Effector CD4-positive, alpha-beta T cell (primary cell): ENCODE results near the gene NOD2.
A peak's percentile ranks its signal among the peaks of the same experiment; 100 is the strongest.

ENCODE experiments used
- DNase-seq: peaks from one replicate; pipeline ENCODE4 v3.0.0-alpha.2; 2020

NOD2 gene

DNA sequence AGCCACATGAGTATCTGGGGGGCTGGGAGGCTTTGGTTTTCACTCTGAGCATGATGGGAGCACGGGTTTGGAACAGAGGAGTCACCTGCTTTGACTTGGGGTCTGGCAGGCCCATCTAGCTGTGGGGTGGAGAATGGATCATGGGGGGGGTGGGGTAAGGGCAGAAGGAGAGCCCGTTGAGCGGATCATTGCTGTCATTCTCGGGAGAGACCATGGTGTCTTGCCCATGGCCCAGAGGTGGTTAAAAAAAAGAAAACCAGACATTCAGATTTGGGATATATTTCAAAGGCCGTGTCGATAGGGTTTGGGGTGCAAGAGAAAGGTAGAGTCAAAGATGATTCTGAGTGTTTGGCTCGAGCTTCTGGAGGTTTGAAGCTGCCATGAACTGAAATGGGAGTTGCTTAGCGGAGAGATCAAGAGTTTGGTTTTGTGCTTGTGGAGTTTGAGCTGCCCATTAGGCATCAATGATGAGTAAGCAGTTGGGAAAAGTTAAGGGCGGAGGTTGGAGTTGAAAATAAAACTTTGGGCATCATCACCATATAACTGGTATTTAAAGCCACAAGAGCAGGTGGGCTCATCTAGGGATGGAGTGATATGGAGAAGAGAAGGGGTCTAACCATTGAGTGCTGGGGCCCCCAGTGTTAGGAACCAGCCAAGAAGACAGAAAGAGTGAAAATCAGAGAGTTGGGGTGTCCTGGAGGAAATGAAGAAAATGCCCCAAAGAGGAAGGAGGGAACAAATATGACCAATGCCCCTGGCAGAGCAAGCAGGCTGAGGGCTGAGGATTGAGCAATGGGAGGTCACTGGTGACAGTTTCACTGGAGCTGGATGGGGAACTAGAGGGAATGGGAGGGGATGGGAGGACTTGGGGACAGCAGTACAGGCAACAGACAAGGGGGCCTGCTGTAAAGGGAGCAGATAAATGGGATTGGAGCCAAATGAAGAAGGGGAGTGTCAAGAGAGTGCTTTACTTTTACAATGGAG is 1.9 kb downstream of the NOD2 start:
- no peak for DNase-seq

DNA sequence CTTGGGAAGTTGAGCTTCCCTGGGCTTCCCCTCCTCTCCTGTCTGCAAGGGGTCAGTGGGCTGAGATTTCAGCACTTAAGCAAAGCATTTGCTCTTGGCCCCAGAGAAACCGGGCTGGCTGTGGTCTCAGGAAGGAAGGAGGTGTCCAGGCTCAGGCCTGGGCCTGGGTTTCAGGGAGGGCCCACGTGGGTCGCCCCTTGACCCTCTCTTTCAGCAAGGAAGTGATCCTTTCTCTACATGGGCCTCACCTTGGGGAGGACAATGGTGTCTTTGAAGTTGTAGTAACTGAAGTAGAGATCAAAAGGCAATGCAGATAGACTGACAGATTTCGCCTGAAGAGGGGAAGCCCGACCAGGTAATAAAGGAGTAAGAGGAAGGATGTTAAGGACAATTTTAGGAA is 2.7 kb downstream of the NOD2 start:
- DNase-seq: no peak

DNA sequence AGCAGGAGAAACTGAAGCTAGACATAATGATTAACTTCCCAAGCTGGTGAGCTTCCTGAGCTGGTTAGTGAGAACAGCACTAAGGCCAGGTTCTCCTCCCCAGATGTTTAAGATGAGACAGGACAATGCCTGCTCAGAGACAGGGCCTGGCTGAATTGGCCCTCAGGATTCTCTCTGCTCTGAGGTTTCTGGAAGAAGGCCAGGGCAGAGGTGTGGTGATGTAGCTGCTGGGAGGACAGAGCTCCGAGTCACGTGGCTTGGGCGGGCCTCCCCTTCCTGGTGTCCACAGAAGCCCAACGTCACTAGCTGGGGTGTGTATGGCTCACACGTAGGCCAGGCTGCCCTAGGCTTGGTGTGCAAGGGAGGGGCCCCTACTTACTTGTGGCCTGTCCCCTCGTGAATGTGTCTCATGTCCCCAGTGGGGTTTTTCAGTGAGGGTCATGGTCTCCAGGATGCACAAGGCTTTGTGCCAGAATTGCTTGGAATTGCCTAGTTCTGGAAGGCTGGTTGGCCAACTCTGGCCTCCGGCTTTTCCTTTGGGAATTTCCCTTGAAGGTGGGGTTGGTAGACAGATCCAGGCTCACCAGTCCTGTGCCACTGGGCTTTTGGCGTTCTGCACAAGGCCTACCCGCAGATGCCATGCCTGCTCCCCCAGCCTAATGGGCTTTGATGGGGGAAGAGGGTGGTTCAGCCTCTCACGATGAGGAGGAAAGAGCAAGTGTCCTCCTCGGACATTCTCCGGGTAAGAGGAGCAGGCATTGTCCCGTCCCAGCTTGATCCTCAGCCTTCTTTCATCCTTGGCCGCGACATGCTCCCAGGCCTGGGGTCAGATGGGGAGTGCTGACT is 3.4 kb downstream of the NOD2 start:
- peak; percentile 46 for DNase-seq

DNA sequence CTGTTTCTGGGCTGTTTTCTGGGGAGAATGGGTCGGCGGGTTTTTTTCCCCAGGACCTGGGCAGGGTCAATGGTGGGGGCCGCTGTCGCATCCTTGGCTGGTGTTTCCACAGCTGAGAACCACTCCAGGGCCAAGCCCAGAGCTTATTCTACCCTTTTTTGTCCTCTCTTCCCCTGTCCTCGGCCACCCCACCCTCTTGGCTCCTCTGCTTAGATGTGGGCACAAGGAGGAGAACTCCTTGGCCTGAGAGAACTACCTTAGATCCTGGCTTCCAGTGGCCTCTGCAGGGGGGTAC is 4.0 kb downstream of the NOD2 start:
- no peak for DNase-seq

DNA sequence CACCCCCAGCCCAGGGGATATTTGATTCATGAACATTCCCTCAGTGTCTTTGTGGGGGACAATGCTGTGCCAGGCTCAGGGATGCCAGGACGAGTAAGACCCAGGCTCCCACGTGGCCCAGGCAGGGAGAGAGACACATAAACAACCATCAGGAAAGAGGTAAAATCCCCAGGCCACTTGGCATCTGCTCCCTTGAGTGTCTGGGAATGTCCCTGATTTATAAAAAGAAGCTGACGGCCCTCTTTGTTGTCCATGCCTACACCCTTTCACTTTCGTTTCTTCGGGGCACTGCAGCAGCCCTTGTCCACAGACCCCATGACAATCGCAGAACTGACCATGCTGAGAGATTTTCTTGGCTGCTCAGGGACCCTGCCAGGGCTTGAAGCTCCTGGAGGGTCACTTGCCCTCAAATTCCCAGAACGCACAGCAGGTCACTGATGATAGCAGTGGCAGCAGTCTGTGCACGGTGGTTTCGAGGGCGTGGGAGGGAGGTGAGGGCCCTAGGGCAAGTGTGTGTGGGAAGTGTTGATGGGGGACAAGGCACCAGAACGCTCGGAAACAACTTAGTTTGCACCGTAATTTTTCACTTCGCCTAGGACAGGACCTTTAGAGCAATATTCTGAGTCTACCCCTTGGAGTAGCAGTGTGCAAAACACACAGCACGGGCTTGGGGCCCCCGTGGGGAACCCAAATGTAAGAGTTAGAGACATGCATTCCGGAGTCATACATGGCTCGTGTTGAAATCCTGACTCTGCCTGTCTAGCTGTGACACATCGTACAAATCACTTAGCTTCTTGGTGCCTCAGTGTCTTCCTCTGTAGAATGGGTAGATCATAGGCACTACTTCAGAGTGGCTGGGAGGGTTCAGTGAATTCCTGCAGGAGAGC is 4.7 kb downstream of the NOD2 start:
- no peak for DNase-seq

DNA sequence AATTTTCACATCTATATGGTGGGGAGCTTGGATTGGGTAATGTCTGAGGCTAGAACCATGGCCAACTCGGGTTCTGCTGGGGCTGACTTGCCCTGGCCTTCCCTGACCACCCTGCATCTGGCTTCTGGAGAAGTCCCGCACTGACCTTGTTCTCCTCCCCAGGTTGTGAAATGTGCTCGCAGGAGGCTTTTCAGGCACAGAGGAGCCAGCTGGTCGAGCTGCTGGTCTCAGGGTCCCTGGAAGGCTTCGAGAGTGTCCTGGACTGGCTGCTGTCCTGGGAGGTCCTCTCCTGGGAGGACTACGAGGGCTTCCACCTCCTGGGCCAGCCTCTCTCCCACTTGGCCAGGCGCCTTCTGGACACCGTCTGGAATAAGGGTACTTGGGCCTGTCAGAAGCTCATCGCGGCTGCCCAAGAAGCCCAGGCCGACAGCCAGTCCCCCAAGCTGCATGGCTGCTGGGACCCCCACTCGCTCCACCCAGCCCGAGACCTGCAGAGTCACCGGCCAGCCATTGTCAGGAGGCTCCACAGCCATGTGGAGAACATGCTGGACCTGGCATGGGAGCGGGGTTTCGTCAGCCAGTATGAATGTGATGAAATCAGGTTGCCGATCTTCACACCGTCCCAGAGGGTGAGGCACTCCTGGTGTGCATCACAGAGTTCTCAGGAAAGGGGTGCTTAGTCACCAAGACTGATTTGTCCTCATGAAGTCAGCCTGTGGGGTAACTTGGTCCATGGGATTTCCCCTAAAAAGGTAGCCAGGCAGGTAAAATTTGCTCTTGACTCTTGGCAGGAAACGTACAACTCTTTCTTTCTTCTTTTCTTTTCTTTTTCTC is 6.1 kb downstream of the NOD2 start:
- peak; percentile 38 for DNase-seq

DNA sequence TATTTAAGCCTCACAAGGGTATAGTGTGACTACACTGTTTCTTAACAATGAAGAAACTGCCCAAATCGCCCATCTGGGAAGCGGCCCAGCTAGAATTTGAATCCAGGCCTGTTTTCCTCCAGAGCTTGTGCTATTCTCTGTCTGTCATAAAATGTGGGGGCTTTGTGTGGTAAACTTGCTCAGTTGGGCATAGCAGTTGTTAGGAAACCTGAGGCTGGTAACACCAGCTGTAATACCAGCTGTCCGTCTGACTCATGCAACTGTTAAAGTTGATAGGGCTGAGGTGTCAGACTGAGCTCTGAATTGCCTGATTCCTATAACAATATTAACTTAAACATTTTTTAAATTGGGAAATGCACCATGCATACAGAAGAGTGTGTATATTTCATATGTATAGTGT is 9.3 kb downstream of the NOD2 start:
- no peak for DNase-seq

DNA sequence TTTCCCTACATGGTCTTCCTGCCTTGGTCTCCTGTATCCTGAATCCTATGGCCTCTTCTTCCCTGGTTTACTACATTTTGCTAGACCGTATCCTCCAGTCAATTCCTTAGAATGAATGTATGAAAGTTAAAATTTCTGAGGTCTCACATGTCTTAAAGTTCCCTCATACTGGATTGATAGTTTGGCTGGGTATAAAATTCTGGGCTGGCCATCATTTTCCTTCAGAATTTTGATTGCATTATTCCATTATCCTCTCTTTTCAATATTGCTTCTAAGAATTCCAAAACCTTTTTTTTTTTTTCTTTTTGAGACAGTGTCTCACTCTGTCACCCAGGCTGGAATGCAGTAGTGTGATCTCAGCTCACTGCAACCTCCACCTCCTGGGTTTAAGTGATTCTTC is 10.8 kb downstream of the NOD2 start:
- DNase-seq: no peak

DNA sequence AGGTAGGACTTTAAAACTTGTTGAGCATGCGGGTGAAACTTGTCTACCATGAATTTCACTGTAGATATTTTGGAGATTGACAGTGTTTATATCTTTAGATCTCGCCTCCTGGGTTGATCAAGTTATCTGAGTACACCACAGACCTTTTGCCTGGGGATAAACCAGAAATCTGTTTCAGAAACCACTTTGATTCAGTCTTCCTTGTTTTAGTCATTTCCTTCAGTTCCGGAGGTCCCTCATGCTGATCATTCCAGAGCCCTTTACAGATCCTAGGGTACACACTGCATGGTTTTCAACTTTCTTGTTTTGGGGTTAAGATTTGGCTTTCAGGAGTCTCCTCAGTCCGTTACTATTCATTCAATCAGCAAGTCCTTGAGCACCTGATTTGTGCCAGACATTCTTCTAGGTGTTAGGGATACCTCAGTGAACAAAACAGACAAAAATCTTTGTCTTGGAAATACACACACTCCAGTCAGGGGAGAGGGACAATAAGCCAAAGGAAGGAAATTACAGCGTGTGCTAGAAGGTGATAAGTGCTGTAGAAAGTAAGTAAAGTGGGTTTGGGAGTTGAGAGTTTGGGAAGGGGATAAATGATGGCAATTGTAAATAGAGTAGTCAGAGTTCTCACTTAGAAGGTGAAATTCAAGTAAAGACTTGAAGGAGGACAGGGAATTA is 12.2 kb downstream of the NOD2 start:
- DNase-seq: no peak

DNA sequence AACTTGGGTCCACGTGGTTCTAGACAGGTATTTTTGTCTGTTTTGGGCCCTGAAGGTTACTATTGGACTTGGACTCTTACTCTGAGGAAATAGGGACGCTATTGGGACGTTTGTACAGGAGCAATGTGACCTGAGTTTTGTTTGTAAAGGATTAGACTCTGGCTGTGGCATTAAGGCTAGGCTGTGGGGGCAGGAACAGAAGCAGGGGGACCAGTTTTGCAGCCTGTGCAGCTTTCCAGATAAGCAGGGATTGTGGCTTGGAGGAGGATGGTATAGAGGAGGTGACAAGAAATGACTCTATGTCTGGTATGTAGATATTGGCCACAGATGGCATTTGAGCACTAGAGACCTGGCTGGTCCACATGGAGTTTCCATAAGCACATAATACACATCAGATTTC is 12.8 kb downstream of the NOD2 start:
- no peak for DNase-seq

DNA sequence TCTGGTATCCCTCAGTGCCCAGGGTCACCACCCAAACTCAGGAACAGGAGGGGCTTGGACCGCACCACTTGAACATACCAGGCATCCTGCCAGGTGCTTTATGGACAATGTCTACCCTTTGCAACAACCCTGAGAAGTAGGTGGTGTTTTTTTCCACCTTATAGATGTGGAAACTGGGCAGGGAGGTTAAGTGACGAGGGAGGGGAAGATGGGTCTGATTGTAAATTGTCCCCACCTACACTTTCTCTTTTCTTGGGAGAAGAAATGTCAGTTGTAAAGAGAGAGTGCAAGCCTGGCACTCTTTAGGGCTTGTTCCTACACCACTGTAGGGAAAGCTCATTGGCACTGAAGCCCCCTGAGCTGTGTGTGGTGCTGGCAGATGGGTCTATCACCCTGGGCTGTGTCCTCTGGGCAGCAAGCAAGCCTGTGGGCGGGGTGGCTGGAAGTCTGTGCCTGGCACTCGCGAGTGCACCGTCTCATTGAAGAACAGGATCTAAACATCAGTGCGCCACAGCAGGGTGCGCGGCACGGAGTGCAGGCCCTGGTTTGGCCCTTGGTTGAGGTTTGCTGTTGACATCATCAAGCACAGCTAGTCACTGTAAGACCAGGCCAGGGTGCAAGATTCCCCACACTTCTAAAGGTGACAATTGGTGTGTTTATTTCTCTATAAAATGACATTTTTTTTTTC is 15.1 kb downstream of the NOD2 start:
- DNase-seq: peak; percentile 17

DNA sequence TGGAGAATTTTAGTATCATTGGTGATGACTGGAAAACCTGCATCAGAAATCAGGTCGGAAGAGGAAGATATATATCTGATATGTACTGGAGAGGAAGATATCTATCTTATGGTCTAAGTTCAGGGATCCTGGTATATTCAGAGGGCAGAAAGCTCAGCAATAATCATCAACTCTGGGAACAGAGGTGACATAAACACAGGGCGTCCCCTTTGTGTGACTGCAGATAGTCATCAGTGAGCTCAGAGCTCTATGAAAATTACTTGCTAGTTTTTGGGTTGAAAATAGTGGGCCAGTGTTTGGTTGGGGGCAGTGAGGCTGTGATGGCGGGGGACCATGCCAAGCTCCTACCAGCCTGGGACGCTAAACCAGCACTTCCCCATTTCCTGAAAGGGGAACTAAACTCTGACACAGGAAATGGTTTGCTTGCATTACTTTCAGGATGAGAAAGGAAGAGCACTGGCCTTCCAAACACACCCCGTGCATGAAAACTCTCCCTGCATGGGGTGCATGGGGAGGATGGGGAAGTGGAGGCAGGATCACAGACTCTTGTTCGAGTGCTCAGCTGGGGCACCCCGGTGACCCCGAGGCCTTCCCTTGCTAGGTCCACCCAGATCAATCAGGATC is 15.8 kb downstream of the NOD2 start:
- no peak for DNase-seq

DNA sequence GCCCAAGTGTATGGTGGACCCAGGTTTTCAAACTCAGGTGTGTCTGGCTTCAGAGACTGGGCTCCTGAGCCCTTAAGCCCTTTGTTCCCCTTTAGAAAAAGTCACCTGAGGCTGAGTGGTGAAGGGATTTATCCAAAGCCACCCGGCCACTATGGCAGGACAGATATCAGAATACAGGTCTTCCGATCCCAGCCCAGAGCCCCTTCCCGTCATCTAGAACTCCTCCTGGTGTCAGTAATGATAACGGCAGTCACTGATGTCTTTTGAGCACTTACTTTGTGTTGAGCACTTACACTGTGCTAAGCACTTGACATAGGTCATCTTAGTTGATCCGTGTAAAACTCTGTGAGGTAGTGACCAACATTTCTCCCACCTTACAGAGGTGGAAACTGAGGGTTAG is 16.6 kb downstream of the NOD2 start:
- no peak for DNase-seq

DNA sequence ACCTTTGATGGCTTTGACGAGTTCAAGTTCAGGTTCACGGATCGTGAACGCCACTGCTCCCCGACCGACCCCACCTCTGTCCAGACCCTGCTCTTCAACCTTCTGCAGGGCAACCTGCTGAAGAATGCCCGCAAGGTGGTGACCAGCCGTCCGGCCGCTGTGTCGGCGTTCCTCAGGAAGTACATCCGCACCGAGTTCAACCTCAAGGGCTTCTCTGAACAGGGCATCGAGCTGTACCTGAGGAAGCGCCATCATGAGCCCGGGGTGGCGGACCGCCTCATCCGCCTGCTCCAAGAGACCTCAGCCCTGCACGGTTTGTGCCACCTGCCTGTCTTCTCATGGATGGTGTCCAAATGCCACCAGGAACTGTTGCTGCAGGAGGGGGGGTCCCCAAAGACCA is 17.6 kb downstream of the NOD2 start:
- no peak for DNase-seq

DNA sequence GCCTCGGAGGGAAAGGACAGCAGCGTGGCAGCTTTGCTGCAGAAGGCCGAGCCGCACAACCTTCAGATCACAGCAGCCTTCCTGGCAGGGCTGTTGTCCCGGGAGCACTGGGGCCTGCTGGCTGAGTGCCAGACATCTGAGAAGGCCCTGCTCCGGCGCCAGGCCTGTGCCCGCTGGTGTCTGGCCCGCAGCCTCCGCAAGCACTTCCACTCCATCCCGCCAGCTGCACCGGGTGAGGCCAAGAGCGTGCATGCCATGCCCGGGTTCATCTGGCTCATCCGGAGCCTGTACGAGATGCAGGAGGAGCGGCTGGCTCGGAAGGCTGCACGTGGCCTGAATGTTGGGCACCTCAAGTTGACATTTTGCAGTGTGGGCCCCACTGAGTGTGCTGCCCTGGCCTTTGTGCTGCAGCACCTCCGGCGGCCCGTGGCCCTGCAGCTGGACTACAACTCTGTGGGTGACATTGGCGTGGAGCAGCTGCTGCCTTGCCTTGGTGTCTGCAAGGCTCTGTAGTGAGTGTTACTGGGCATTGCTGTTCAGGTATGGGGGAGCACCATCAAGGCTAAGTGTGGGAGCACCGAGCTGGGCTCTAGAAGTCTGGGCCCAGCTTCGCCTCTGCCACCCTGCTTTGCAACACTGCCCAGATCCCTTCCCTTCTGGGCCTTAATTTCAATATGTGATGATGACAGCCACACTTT is 18.6 kb downstream of the NOD2 start:
- no peak for DNase-seq

DNA sequence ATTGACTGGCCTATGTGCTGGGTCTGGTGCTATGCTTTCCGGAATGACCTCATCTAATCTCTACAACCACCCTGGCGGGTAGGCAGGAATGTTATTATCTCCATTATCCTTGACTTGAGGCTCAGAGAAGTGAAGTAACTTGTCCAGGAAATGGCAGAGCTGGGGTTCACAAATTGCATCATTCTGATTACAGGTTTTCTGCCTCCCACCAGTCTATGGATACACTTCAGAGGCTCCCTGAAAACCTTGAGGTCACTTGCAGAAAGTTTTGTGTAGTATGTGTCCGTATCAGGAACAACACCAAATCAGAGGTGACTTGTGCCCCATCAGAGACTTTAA is 19.1 kb downstream of the NOD2 start:
- DNase-seq: no peak

DNA sequence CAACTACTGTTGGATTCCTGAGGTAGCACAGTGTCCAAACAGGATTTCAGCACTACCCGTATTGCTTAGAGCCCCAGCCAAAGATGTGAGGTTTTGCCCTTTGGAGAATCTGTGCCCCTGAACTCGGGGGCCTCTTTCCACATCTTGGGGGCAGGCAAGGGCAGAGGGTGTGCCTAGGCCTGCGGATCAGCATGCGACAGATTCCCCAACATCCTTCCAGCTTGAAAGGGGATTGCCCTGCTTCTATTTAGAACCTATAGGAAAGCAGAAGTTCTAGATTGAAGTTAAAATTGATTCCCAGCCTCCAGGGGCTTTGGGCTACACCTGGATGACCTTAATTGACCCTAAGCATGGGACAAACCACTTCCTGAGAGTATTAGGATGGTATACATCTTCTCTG is 19.6 kb downstream of the NOD2 start:
- no peak for DNase-seq

DNA sequence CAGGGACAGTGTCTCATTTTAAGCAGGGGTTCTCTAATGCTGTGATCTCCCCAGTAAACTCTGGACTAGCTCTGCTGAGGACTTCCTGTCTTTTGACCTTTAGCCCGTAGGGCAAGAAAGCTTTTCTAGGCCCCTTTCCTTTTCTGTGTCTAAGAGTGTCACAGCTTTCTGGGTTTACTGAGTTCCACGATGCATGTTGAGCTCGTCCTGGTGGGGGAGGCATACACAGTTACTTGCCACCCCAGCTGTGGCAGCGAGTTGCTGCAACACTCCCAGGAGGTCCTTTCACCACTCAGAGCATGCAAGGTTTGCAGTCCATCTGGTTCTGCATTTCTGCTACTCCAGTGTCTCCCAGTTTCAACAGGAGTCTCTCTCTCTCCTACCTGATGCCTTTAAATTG is 23.7 kb downstream of the NOD2 start:
- DNase-seq: no peak

DNA sequence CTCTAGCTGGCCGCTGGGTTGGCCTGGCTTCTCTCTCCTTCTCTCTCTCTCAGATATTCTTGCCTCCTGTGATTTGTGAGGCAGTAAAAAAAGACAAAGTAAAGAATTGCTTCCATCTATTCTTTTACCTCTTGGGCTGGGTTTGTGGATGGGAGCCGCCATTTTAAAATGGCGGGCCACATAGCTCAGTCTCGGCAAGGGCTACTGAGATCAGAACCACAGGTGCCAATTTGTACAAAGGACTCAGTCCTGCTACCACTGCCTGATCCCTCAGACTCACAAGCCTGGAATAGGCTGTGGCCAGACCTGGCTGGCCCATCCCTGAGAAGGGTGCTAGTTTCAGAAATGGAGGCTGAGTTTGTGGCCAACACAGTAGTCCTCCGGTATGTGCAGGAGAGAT is 24.1 kb downstream of the NOD2 start:
- no peak for DNase-seq
